NB4 (cell line): ENCODE data around the gene GRP.

Experiments
- CTCF ChIP-seq: IDR thresholded peaks from one replicate; pipeline ENCODE4 v1.5.1; 2012; ENCODE audit warnings: low read depth, low read length
- MAX ChIP-seq: IDR thresholded peaks from 2 replicates; pipeline ENCODE4 v1.6.1; 2011; ENCODE audit warnings: low read depth, low read length

- no peak for TF ChIP-seq CTCF
- TF ChIP-seq MAX, result no peak
Measured at GRCh38 chr18:59198215-59198614, 21.7 kb upstream of the GRP start.
